GM04503 (cell line): ENCODE measurements around the gene SLCO1C1.
"Not testable (repeated sequence)": the region's sequence is repeated elsewhere in the genome, so short reads cannot be mapped to it uniquely, and the experiment has no call there.

Experiments
- DNase-seq: peaks from one replicate; pipeline ENCODE4 v3.0.0-alpha.2; 2012; ENCODE audit warnings: low read depth

The SLCO1C1 gene

GRCh38 chr12:20695232-20695631 is at the start of gene SLCO1C1:
Gene SLCO1C1 (plus strand): TSS chr12:20695332. CDS start chr12:20699577, 4,245 bp downstream.
- DNase-seq: no peak

- DNase-seq: peak; percentile 8
These were observed 48.8 kb upstream of the SLCO1C1 start for GRCh38 chr12:20646239-20646827.

DNA sequence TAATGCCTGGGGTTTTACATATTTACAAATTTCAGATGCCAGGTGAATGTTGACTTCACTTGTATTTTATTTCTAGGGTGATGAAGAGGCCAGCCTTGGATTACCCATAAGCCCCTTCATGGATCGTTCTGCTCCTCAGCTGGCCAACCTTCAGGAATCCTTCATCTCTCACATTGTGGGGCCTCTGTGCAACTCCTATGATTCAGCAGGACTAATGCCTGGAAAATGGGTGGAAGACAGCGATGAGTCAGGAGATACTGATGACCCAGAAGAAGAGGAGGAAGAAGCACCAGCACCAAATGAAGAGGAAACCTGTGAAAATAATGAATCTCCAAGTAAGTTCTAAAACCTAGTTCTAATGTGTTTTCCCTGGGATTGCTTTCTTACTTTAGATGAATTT is 41.3 kb upstream of the SLCO1C1 start:
- DNase-seq: no peak

GRCh38 chr12:20656600-20656999 is 38.5 kb upstream of the SLCO1C1 start:
- DNase-seq: no peak

- no peak for DNase-seq
These were observed 37.6 kb upstream of the SLCO1C1 start for GRCh38 chr12:20657496-20657895.

DNA sequence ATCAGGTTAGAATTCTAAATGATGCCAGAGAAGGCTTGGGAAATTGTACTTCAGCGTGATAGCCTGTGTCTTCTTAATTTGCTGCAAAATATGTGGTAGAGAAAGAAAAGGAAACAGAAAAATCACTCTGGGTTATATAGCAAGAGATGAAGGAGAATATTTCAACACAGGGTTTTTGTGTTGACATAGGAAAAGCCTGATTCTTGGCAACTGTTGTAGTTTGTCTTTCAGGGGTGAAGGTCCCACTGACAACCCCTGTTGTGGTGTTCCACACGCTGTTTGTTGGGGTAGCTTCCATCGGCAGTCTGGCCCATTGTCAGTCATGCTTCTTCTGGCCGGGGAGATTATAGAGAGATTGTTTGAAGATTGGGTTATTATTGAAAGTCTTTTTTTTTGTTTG is 13.8 kb upstream of the SLCO1C1 start:
- no peak for DNase-seq

DNA sequence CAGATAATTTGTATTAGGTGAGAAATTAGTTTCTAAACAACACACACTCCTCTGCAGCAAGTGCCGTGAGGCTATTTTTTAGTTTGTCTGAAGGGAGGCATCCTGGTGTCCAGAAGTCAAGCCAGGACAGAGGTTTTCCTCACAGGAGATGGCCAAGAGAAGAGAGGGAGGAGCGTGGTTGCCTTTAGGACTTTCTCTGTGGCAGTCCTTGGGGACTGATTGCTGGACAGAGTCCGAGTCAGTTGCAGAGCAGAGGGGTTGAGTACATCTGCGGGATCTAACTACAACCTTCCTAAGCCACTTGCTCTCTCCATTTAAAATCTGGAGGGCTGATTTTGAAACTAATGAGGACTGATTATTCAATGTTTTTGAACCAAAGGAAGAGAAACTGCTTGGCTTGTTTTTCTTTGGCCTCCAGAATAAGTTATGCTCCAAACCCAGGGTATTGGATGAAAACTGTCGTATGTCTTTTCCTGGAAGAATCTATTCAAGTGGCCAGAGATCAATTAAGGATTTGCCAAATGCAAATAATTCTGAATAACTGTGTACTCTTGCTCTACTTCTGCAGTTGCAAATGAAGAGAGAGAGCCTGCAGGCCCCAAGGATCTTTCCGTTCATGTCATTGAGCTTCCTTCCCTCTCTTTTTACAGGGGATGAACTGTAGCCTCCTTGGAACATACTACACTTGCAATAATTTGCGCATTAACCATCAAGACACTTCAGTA is 1.2 kb downstream of the SLCO1C1 start:
- no peak for DNase-seq

- no peak for DNase-seq
These were observed 6.0 kb downstream of the SLCO1C1 start for GRCh38 chr12:20701106-20701505.

- no peak for DNase-seq
These were observed 9.7 kb downstream of the SLCO1C1 start for GRCh38 chr12:20704860-20705259.

GRCh38 chr12:20711846-20712245 is 16.7 kb downstream of the SLCO1C1 start:
- no peak for DNase-seq

DNA sequence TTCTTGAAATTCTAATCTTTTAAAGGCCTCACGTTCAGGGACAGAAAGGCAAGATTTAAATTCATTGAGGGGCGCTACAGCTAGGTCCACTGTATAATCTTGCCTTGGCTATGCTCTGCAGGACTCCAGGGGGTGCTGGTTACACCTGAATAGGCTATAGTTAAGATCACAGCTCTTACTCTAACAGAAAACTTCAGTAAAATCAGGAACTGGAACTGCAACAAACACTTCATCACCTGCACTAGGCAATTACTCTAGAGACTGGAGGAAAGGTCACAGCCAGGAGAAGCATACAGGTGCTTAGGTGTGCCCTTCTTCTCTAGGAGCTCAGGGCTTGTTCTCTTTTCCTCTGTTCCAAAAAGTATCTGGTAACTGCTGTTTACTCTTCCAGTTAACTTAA is 20.9 kb downstream of the SLCO1C1 start:
- DNase-seq: no peak

DNA sequence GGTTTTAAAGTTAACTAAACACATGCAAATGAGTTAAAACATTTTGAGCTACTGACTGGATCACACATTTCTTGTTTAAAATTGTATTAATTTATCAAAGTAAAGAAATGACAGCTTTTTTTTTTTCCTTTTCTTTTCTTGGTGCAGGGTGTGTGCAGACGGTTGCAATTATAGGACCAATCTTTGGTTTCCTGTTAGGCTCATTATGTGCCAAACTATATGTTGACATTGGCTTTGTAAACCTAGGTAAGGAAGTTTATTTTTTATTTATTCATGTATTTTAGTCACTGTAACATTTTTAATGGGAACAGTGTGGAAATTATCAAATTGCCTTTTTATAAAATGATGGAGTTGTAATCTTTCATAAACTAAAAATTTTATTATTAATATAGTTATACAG is 21.9 kb downstream of the SLCO1C1 start:
- DNase-seq: no peak

DNA sequence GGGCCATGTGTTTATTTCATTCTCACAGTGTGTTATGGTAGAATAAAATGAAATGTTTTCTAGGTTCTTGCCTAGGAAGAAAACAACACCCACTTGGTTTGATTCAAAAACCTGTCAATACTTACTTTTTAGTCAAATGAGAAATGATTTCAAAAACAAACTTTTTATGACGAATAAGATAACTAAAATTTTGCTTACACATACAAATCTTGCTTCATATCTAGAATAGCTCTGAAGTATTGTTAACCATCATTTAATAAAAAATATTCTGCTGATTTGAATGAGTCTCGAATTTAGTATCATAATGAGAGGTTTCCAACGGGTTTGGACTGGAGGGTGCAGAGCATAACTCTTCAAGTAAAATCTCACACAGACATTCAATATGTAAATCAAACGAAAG is 23.2 kb downstream of the SLCO1C1 start:
- DNase-seq: no peak

- no peak for DNase-seq
These were observed 27.0 kb downstream of the SLCO1C1 start for GRCh38 chr12:20722142-20722541.

DNA sequence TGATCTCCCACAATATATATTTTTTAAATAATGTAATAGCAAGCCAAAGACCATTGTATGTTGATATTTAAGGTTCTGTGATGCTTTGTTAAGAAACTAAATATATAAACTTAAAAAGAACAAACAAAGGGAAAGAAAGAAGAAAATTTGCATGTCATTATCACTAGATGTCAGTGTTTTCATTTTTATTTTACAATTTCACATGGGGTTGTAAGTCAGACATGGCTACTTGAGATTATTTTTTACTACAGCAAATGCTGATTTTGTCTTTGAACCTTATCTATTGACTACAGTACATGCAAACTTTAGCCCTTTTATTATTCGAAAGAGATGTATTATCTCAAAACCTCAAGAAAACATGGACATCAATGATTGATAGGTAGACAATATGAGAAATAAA is 36.1 kb downstream of the SLCO1C1 start:
- no peak for DNase-seq

- DNase-seq: no peak
These were observed 45.8 kb downstream of the SLCO1C1 start for GRCh38 chr12:20740972-20741371.

GRCh38 chr12:20748198-20748597 is 53.1 kb downstream of the SLCO1C1 start:
- no peak for DNase-seq

DNA sequence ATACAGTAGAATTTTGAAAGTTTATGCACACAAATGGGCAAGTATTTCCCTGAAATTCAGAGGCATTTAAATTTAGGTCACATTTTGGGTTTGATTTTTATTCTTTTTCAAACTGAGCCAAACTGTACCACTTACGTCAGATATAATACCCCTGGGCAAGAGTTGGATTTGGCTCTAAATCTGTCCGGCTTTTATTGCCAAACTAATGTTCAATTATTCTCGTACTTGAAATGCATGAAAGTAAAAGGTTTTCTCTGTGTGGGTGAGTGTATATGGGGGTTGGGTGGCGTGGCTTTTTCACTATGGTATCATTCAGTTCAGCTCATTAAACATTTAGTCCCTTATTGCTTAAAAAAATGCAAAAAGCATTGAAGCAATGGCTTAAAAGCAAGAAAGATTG is 55.9 kb downstream of the SLCO1C1 start:
- no peak for DNase-seq

DNA sequence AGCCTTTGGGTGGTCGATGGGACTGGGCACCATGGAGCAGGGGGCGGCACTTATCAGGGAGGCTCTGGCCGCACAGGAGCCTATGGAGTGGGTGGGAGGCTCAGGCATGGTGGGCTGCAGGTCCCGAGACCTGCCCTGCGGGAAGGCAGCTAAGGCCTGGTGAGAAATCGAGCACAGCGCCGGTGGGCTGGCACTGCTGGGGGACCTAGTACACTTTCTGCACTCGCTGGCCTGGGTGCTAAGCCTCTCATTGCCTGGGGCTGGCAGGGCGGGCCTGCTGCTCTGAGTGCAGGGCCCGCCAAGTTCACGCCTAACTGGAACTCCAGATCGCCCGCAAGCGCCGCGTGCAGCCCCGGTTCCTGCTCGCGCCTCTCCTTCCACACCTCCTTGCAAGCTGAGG is 82.3 kb downstream of the SLCO1C1 start:
- DNase-seq: no peak

- no peak for DNase-seq
These were observed 83.8 kb downstream of the SLCO1C1 start for GRCh38 chr12:20778969-20779368.

GRCh38 chr12:20779971-20780370 is 84.8 kb downstream of the SLCO1C1 start:
- not testable (repeated sequence) for DNase-seq

DNA sequence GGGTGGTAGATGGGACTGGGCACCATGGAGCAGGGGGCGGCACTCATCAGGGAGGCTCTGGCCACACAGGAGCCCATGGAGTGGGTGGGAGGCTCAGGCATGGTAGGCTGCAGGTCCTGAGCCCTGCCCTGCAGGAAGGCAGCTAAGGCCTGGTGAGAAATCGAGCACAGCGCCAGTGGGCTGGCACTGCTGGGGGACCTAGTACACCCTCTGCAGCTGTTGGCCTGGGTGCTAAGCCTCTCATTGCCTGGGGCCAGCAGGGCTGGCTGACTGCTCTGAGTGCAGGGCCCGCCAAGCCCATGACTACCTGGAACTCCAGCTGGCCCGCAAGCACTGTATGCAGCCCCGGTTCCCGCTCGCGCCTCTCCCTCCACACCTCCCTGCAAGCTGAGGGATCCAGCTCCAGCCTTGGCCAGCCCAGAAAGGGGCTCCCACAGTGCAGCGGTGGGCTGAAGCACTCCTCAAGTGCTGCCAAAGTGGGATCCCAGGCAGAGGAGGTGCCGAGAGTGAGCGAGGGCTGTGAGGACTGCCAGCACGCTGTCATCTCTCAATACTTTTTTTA is 88.7 kb downstream of the SLCO1C1 start:
- DNase-seq: not testable (repeated sequence)

DNA sequence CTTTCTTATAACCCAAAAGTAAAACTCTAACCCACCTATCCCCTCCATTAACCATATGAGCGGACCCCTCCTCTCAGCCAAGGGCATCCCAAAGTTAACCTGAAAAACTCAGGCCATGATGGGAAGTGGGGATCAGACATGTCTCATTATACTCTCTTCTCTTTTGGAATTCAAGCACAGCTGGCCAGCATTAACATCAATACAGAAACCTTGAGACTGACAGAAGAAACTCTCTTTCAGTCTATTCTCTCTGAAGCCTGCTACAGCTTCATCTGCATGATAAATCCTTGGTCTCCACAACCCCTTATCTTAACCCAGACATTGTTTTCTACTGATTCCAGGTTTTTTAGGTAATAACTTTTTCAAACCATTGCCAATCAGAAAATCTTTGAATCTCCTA is 97.8 kb downstream of the SLCO1C1 start:
- DNase-seq: no peak

- DNase-seq: no peak
These were observed 103.4 kb downstream of the SLCO1C1 start for GRCh38 chr12:20798554-20798953.
